SIG-M5 treated with dmso at 0.1 percent for 504 hours (cell line): ENCODE measurements around the gene ICAM5.
"Not testable (repeated sequence)": the region's sequence is repeated elsewhere in the genome, so short reads cannot be mapped to it uniquely, and the experiment has no call there.

Experiments
- DNase-seq: peaks from one replicate; lab custom pipeline; 2025; ENCODE audit not compliant: unreplicated experiment; lab: John Stamatoyannopoulos, UW

The ICAM5 gene

GRCh38 chr19:10269333-10270179 lies 20.2 kb upstream of the ICAM5 start:
- peak; percentile 68 for DNase-seq

- DNase-seq = peak; percentile 54
Measured at GRCh38 chr19:10270180-10270615, 19.6 kb upstream of the ICAM5 start.

GRCh38 chr19:10270616-10271394 lies 18.9 kb upstream of the ICAM5 start, which contains the start of gene ICAM1:
TSS of gene ICAM1 (plus strand) at chr19:10271120. CDS start at chr19:10271160, 40 bp downstream.
- DNase-seq = no peak

GRCh38 chr19:10271543-10272086 lies 18.1 kb upstream of the ICAM5 start:
- DNase-seq = no peak

- no peak for DNase-seq
Measured at GRCh38 chr19:10274589-10274988, 15.2 kb upstream of the ICAM5 start.

- DNase-seq = no peak
Measured at GRCh38 chr19:10277795-10278589, 11.8 kb upstream of the ICAM5 start.

- no peak for DNase-seq
Measured at GRCh38 chr19:10278935-10279334, 10.8 kb upstream of the ICAM5 start.

- no peak for DNase-seq
Measured at GRCh38 chr19:10279737-10280442, 9.9 kb upstream of the ICAM5 start.

- not testable (repeated sequence) for DNase-seq
Measured at GRCh38 chr19:10282043-10282442, 7.7 kb upstream of the ICAM5 start.

- DNase-seq = no peak
Measured at GRCh38 chr19:10283301-10284064, 6.3 kb upstream of the ICAM5 start.

- no peak for DNase-seq
Measured at GRCh38 chr19:10284065-10284959, 5.4 kb upstream of the ICAM5 start.

- DNase-seq = no peak
Measured at GRCh38 chr19:10284960-10285278, 4.8 kb upstream of the ICAM5 start.

- DNase-seq = no peak
Measured at GRCh38 chr19:10285393-10285792, 4.4 kb upstream of the ICAM5 start.

GRCh38 chr19:10286803-10287737 lies 2.7 kb upstream of the ICAM5 start, which contains the start of gene ICAM4:
TSS of gene ICAM4 (plus strand) at chr19:10286955. CDS start at chr19:10287013, 58 bp downstream.
- DNase-seq = peak; percentile 72

- DNase-seq = peak; percentile 26
Measured at GRCh38 chr19:10288662-10289166, 1.0 kb upstream of the ICAM5 start.

GRCh38 chr19:10289167-10289835 lies 451 bp upstream of the ICAM5 start:
- peak; percentile 37 for DNase-seq
